GM12875 (cell line): Measurements from ENCODE around the gene PSMC5.
"Not testable (repeated sequence)": the region's sequence is repeated elsewhere in the genome, so short reads cannot be mapped to it uniquely, and the experiment has no call there.

Experiments used
- H3K4me3 ChIP-seq: one replicate; pipeline ENCODE4 v1.5.1; 2011; ENCODE audit warnings: low read depth, low read length, control low read depth
- CTCF ChIP-seq: IDR thresholded peaks from 2 replicates; pipeline ENCODE4 v1.5.1; 2011; ENCODE audit warnings: low read depth, mild to moderate bottlenecking, control low read depth, inconsistent platforms, low read length, moderate library complexity, borderline replicate concordance; ENCODE audit not compliant: insufficient read depth

PSMC5 gene

GRCh38 chr17:63869491-63870291, 42.5 kb downstream of the PSMC5 start:
- TF ChIP-seq CTCF = peak; percentile 9; the same call in 1 of the 2 replicates
- H3K4me3 ChIP-seq = not testable (repeated sequence)

GRCh38 chr17:63870292-63870665, 43.0 kb downstream of the PSMC5 start:
- H3K4me3 ChIP-seq = not testable (repeated sequence)

- H3K4me3 ChIP-seq = not testable (repeated sequence)
These were observed 44.6 kb downstream of the PSMC5 start for GRCh38 chr17:63871646-63872365.

- not testable (repeated sequence) for H3K4me3 ChIP-seq
These were observed 46.3 kb downstream of the PSMC5 start, which contains the start of gene CSH2 for GRCh38 chr17:63873577-63873976. Gene CSH2 (minus strand): TSS chr17:63873677. CDS start chr17:63873614, 63 bp downstream.

GRCh38 chr17:63874061-63874626, 46.9 kb downstream of the PSMC5 start:
- not testable (repeated sequence) for H3K4me3 ChIP-seq

GRCh38 chr17:63874693-63875092, 47.5 kb downstream of the PSMC5 start:
- H3K4me3 ChIP-seq = not testable (repeated sequence)

GRCh38 chr17:63878413-63878812, 51.2 kb downstream of the PSMC5 start:
- not testable (repeated sequence) for H3K4me3 ChIP-seq

GRCh38 chr17:63880706-63881105, 53.5 kb downstream of the PSMC5 start:
- TF ChIP-seq CTCF = no peak
- no peak overlapping the region for H3K4me3 ChIP-seq

- H3K4me3 ChIP-seq = not testable (repeated sequence)
These were observed 54.1 kb downstream of the PSMC5 start for GRCh38 chr17:63881337-63881736.
